ENCODE results near the gene TSC22D1. TPM values are rescaled to one million over a fixed set of nuclear protein-coding genes. Genes with fewer than 3 reads are reported as not detected.
"Not testable (repeated sequence)": the region's sequence is repeated elsewhere in the genome, so short reads cannot be mapped to it uniquely, and the experiment has no call there.

Gene TSC22D1
- total RNA-seq, 4 donors from 2014 or later: 199 to 263 (median 248) TPM

DNA sequence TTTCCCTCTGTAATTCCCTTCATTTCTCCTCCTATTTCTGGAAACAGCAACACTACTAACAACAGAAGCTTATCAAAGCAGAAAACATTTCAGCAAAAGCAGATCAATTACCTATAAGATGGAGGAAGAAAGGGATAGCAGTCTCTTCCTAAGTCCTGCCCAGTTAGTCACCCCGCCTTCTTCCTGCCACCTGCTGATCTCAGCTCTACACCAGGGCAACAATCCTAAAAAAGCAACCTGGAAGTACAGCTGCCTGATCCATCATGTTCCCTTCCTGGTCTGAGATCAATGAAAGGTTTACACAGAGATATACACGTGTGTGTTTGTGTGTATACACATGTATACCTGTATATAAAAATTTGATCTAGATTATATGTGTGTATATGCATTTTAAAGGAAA lies 59.4 kb downstream of the TSC22D1 start:
- intact Hi-C loops (cut with DNase I): no loop called here
- no peak overlapping the region for H3K4me3 ChIP-seq
- no peak overlapping the region for H3K27ac ChIP-seq (replicated peaks in 1 of 4)
- peaks cover 0 to 7% (median 2%) of the 10 kb centered on the region in 4 donors for H3K36me3 ChIP-seq
- DNase-seq (ENCODE audit: extremely low spot score): no peak
- no peaks in the 10 kb centered on the region for H3K9me3 ChIP-seq
- H3K27me3 ChIP-seq: no peaks in the 10 kb centered on the region
- TF ChIP-seq, protein P1, sequence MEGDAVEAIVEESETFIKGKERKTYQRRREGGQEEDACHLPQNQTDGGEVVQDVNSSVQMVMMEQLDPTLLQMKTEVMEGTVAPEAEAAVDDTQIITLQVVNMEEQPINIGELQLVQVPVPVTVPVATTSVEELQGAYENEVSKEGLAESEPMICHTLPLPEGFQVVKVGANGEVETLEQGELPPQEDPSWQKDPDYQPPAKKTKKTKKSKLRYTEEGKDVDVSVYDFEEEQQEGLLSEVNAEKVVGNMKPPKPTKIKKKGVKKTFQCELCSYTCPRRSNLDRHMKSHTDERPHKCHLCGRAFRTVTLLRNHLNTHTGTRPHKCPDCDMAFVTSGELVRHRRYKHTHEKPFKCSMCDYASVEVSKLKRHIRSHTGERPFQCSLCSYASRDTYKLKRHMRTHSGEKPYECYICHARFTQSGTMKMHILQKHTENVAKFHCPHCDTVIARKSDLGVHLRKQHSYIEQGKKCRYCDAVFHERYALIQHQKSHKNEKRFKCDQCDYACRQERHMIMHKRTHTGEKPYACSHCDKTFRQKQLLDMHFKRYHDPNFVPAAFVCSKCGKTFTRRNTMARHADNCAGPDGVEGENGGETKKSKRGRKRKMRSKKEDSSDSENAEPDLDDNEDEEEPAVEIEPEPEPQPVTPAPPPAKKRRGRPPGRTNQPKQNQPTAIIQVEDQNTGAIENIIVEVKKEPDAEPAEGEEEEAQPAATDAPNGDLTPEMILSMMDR (IDR thresholded peaks at IDR 0.05): no peak
- TF ChIP-seq POLR2AphosphoS5 (IDR thresholded peaks at IDR 0.05) (no peak), EP300 (IDR thresholded peaks at IDR 0.05) (no peak), POLR2A (IDR thresholded peaks at IDR 0.05; ENCODE audit: low read depth) (no peak)
- 77% methylated on average over 2 of the region's 2 CpGs for WGBS
- H3K4me1 ChIP-seq: peaks cover 0 to 2% (median 0%) of the 10 kb centered on the region in 4 donors

DNA sequence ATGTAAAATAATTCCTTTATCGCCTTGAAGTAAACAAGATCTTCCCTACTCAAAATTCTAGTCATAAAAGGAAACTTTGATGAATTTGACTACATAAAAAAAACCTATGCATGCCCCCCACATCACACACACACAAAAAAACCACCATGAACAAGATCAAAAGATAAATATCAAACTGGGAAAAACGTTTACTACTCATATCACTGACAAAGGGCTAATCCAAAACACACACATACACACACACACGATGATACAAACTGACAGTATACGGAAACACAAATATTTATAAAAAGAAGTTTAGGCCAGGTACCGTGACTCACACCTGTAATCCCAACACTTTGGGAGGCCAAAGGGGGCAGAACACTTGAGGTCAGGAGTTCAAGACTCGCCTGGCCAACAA lies 61.9 kb downstream of the TSC22D1 start:
- WGBS: 87% methylated on average over 6 of the region's 6 CpGs
- Histone ChIP-seq H3K9me3 (no peaks in the 10 kb centered on the region), H3K4me1 (no peaks in the 10 kb centered on the region), H3K4me3 (no peak overlapping the region), H3K27me3 (no peaks in the 10 kb centered on the region), H3K36me3 (peaks cover 0 to 13% (median 2%) of the 10 kb centered on the region in 4 donors), H3K27ac (replicated peaks in 1 of 4) (no peak overlapping the region)
- no peak for DNase-seq (ENCODE audit: extremely low spot score)
- intact Hi-C loops (cut with DNase I): no loop called here
- TF ChIP-seq, protein P1 (IDR thresholded peaks at IDR 0.05): no peak
- no peak for TF ChIP-seq EP300 (IDR thresholded peaks at IDR 0.05)
- TF ChIP-seq POLR2AphosphoS5 (IDR thresholded peaks at IDR 0.05): no peak

DNA sequence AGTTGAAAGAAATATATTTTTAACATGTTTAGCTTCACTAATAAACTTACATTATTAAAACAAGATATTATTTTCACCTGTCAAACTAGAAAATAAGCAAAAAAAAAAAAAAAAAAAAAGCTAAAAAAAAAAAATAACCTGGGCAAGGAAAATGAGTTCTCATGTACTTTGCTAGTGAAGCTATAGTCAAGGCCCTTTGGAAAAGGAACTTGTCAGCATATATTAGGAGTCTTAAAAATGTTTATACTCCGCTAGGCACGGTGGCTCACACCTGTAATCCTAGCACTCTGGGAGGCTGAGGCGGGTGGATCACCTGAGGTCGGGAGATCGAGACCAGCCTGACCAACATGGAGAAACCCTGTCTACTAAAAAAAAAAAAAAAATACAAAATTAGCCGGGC lies 66.3 kb downstream of the TSC22D1 start:
- DNase-seq (ENCODE audit: extremely low spot score); H3K27ac ChIP-seq (replicated peaks in 1 of 4); H3K4me3 ChIP-seq; H3K9me3 ChIP-seq; H3K4me1 ChIP-seq; H3K27me3 ChIP-seq; intact Hi-C loops (cut with DNase I): not testable (repeated sequence)
- 98% methylated on average over 6 of the region's 6 CpGs for WGBS
- H3K36me3 ChIP-seq: peaks cover 0 to 13% (median 2%) of the 10 kb centered on the region in 4 donors

DNA sequence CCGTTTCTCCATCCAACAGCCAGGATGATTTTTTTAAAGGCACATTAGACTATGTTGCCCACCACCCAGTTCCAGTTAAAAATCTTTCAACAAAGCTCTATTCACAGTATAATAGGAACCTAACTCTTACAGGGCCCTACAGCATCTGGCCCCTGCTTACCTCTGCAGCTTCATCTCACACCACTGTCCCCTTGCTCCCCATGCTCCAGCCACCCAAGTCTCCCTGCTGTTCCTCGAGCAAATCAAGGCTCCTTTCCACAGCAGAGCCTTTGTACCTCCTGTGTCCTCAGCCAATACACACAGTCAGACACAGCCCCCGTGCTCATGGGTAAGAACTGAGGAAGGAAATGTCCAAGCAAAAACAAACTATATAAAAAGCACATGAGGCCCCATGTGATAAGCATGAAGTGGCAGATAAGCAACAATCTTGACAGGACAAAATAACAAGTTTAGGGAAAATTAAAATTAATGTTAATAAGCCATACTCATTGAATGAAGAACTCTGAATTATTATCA lies 67.5 kb downstream of the TSC22D1 start:
- intact Hi-C loops (cut with DNase I): no loop called here
- DNase-seq (ENCODE audit: extremely low spot score): no peak
- Histone ChIP-seq H3K27ac (replicated peaks in 1 of 4) (no peak overlapping the region), H3K4me1 (no peaks in the 10 kb centered on the region), H3K4me3 (no peak overlapping the region), H3K36me3 (peaks cover 0 to 6% (median 0%) of the 10 kb centered on the region in 4 donors), H3K9me3 (no peaks in the 10 kb centered on the region), H3K27me3 (no peaks in the 10 kb centered on the region)
- TF ChIP-seq POLR2AphosphoS5 (IDR thresholded peaks at IDR 0.05) (no peak), EP300 (IDR thresholded peaks at IDR 0.05) (no peak), POLR2A (IDR thresholded peaks at IDR 0.05; ENCODE audit: low read depth) (no peak)
- TF ChIP-seq, protein P1 (IDR thresholded peaks at IDR 0.05): no peak
- WGBS: 78% methylated on average over 3 of the region's 3 CpGs

DNA sequence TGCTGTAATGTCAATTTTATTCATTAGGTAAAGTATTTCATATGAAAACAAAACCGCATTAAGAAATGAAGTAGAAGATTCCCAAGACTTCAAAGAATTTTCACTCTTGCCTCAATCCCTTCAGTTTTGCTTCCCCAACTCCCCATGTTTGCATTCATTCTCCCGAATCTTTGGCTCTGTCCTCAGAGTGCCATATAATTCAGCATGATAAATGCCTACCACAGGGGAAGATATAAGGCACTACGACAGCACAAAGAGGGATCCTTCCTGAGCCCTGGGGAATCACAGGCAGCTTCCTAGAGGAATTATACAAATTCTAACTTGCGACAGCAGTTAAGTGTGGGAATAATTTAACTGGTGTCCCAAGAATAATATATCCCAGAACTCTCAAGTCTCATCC lies 68.5 kb downstream of the TSC22D1 start:
- no peak overlapping the region for H3K4me3 ChIP-seq
- WGBS: 85% methylated on average over 4 of the region's 4 CpGs
- peaks cover 0 to 6% (median 0%) of the 10 kb centered on the region in 4 donors for H3K36me3 ChIP-seq
- TF ChIP-seq EP300 (IDR thresholded peaks at IDR 0.05) (no peak), POLR2A (IDR thresholded peaks at IDR 0.05; ENCODE audit: low read depth) (no peak), POLR2AphosphoS5 (IDR thresholded peaks at IDR 0.05) (no peak)
- TF ChIP-seq, protein P1 (IDR thresholded peaks at IDR 0.05): no peak
- no peak for DNase-seq (ENCODE audit: extremely low spot score)
- no peaks in the 10 kb centered on the region for H3K4me1 ChIP-seq
- no peak overlapping the region for H3K27ac ChIP-seq (replicated peaks in 1 of 4)
- H3K9me3 ChIP-seq: no peaks in the 10 kb centered on the region
- no peaks in the 10 kb centered on the region for H3K27me3 ChIP-seq
- intact Hi-C loops (cut with DNase I): no loop called here
